NT2/D1 (cell line): ENCODE results near the gene TEKT3.

ENCODE experiments used
- DNase-seq: peaks from one replicate; pipeline ENCODE4 v3.0.0-alpha.2; 2011; ENCODE audit warnings: low read depth, low spot score
- H3K27me3 ChIP-seq: 2 replicates; pipeline ENCODE4 v1.6.0; 2011; ENCODE audit warnings: mild to moderate bottlenecking; ENCODE audit not compliant: insufficient read length, insufficient read depth
- H3K36me3 ChIP-seq: 2 replicates; pipeline ENCODE4 v1.6.1; 2011; ENCODE audit warnings: mild to moderate bottlenecking, low read length, mixed read lengths; ENCODE audit not compliant: insufficient read depth, insufficient read length
- H3K4me1 ChIP-seq: 2 replicates; pipeline ENCODE4 v1.5.1; 2011; ENCODE audit not compliant: insufficient read depth, insufficient read length
- H3K4me3 ChIP-seq: 2 replicates; pipeline ENCODE4 v1.5.1; 2011; ENCODE audit warnings: low read depth; ENCODE audit not compliant: insufficient read length
- H3K9ac ChIP-seq: 2 replicates; pipeline ENCODE4 v1.6.0; 2011; ENCODE audit warnings: low read depth; ENCODE audit not compliant: insufficient read length
- H3K9me3 ChIP-seq: 2 replicates; pipeline ENCODE4 v1.5.1; 2011; ENCODE audit warnings: mild to moderate bottlenecking, low read length; ENCODE audit not compliant: insufficient read depth
- SUZ12 ChIP-seq: IDR thresholded peaks from 2 replicates; pipeline ENCODE4 v1.6.1; 2011; ENCODE audit not compliant: insufficient read length, insufficient read depth; ENCODE audit errors: extremely low read depth
- YY1 ChIP-seq: IDR thresholded peaks from 2 replicates; pipeline ENCODE4 v1.6.1; 2011; ENCODE audit not compliant: insufficient read length, insufficient read depth
- ZNF274 ChIP-seq: IDR thresholded peaks from 2 replicates; pipeline ENCODE4 v1.6.1; 2011; ENCODE audit warnings: mild to moderate bottlenecking, low read depth, low read length

TEKT3 gene

GRCh38 chr17:15340966-15341365, 431 bp downstream of the TEKT3 start:
- no peak for TF ChIP-seq ZNF274
- no peak for TF ChIP-seq YY1
- no peak for TF ChIP-seq SUZ12
- Histone ChIP-seq H3K9ac (no peak overlapping the region), H3K9me3 (0 out of 2 replicates have a peak, but pooled peaks cover 5% of the 10 kb centered on the region), H3K36me3 (no peaks in the 10 kb centered on the region), H3K27me3 (peaks cover 13% of the 10 kb centered on the region), H3K4me1 (peaks cover 3% of the 10 kb centered on the region), H3K4me3 (peak overlapping the region; percentile 60)
- no peak for DNase-seq

- 0 out of 2 replicates have a peak, but pooled peaks cover 5% of the 10 kb centered on the region for H3K9me3 ChIP-seq
- H3K27me3 ChIP-seq: peaks cover under 1% of the 10 kb centered on the region
- no peaks in the 10 kb centered on the region for H3K4me1 ChIP-seq
- H3K9ac ChIP-seq: no peak overlapping the region
- TF ChIP-seq ZNF274: no peak
- TF ChIP-seq SUZ12: no peak
- TF ChIP-seq YY1: no peak
- no peaks in the 10 kb centered on the region for H3K36me3 ChIP-seq
- DNase-seq: no peak
- H3K4me3 ChIP-seq: no peak overlapping the region
Observed at GRCh38 chr17:15335446-15335845, 6.0 kb downstream of the TEKT3 start.

GRCh38 chr17:15334266-15334665, 7.1 kb downstream of the TEKT3 start:
- no peak for TF ChIP-seq ZNF274
- no peak for TF ChIP-seq SUZ12
- no peak for TF ChIP-seq YY1
- H3K36me3 ChIP-seq: no peaks in the 10 kb centered on the region

GRCh38 chr17:15332338-15332737, 9.1 kb downstream of the TEKT3 start:
- TF ChIP-seq ZNF274 (no peak), YY1 (no peak), SUZ12 (no peak)
- DNase-seq: peak; percentile 76
- no peak overlapping the region for H3K4me3 ChIP-seq
- H3K9me3 ChIP-seq: no peaks in the 10 kb centered on the region
- H3K9ac ChIP-seq: no peak overlapping the region
- H3K4me1 ChIP-seq: no peaks in the 10 kb centered on the region
- H3K27me3 ChIP-seq: no peaks in the 10 kb centered on the region
- no peaks in the 10 kb centered on the region for H3K36me3 ChIP-seq

More at GRCh38 chr17:15334266-15334665, 7.1 kb downstream of the TEKT3 start:
- H3K4me3 ChIP-seq: no peak overlapping the region
- no peaks in the 10 kb centered on the region for H3K4me1 ChIP-seq
- DNase-seq: no peak
- no peaks in the 10 kb centered on the region for H3K27me3 ChIP-seq
- 0 out of 2 replicates have a peak, but pooled peaks cover 5% of the 10 kb centered on the region for H3K9me3 ChIP-seq
- no peak overlapping the region for H3K9ac ChIP-seq

- H3K36me3 ChIP-seq: no peaks in the 10 kb centered on the region
- DNase-seq: no peak
- TF ChIP-seq YY1 (no peak), ZNF274 (no peak), SUZ12 (no peak)
- H3K27me3 ChIP-seq: no peaks in the 10 kb centered on the region
- H3K9ac ChIP-seq: no peak overlapping the region
- no peak overlapping the region for H3K4me3 ChIP-seq
- no peaks in the 10 kb centered on the region for H3K9me3 ChIP-seq
- no peaks in the 10 kb centered on the region for H3K4me1 ChIP-seq
Observed at GRCh38 chr17:15323131-15323530, 18.3 kb downstream of the TEKT3 start.

GRCh38 chr17:15321556-15322251, 19.7 kb downstream of the TEKT3 start:
- H3K9me3 ChIP-seq: no peaks in the 10 kb centered on the region
- H3K4me1 ChIP-seq: no peaks in the 10 kb centered on the region
- no peaks in the 10 kb centered on the region for H3K27me3 ChIP-seq
- H3K4me3 ChIP-seq: no peak overlapping the region
- no peaks in the 10 kb centered on the region for H3K36me3 ChIP-seq
- DNase-seq: no peak
- TF ChIP-seq YY1 (no peak), SUZ12 (no peak), ZNF274 (no peak)
- no peak overlapping the region for H3K9ac ChIP-seq

- Histone ChIP-seq H3K9me3 (no peaks in the 10 kb centered on the region), H3K27me3 (no peaks in the 10 kb centered on the region), H3K9ac (no peak overlapping the region), H3K4me1 (no peaks in the 10 kb centered on the region), H3K36me3 (no peaks in the 10 kb centered on the region), H3K4me3 (no peak overlapping the region)
- no peak for DNase-seq
- TF ChIP-seq SUZ12 (no peak), YY1 (no peak), ZNF274 (no peak)
Observed at GRCh38 chr17:15319452-15320010, 21.9 kb downstream of the TEKT3 start.
